ENCODE measurements around the gene MSH2. TPM values are rescaled to one million over a fixed set of nuclear protein-coding genes. Genes with fewer than 3 reads are reported as not detected.
A peak's percentile ranks its signal among the peaks of the same experiment; 100 is the strongest.
"Not testable (repeated sequence)": the region's sequence is repeated elsewhere in the genome, so short reads cannot be mapped to it uniquely, and the experiment has no call there.

MSH2 gene
- polyA plus RNA-seq, 1 donor: 28.7 TPM

DNA sequence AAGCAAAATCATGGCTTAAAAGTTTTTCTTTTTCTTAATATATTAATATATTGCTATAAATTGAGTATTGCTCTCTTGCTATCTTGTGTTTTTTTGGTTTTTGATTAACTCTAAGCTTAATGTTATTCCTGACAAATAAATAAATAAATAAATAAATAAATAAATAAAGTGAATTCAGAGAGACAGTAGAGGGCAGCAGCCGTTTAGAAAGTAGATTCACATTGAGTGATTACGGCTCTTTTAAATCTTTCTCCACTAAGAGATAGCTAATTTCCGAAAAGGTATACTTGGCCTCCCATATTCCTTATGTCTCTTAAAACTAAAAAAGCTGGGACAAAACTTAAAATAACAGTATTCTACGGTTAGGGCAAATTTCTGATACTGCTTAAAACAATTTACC is 34.3 kb downstream of the MSH2 start:
- Histone ChIP-seq H3K9me3 (ENCODE audit: control insufficient read depth, low read depth, low read length) (peaks cover 10% of the 10 kb centered on the region), H3K4me3 (ENCODE audit: low read length) (no peak overlapping the region), H3K36me3 (ENCODE audit: control insufficient read depth, insufficient read depth, low read length) (no peaks in the 10 kb centered on the region), H3K27ac (ENCODE audit: low read length) (no peak overlapping the region), H3K27me3 (ENCODE audit: control insufficient read depth, insufficient read depth, low read length) (no peaks in the 10 kb centered on the region), H3K4me1 (ENCODE audit: control insufficient read depth, insufficient read depth, low read length) (no peaks in the 10 kb centered on the region)
- DNase-seq: peak in 1 of 2 donors; percentile 0
- 60% methylated on average over 3 of the region's 4 CpGs for whole genome bisulfite sequencing (ENCODE audit: insufficient coverage, low lambda C conversion rate)

GRCh38 chr2:47438106-47438505 is 35.1 kb downstream of the MSH2 start:
- H3K9me3 ChIP-seq (ENCODE audit: control insufficient read depth, low read depth, low read length): peaks cover 10% of the 10 kb centered on the region
- no peak for DNase-seq
- no peaks in the 10 kb centered on the region for H3K4me1 ChIP-seq (ENCODE audit: control insufficient read depth, insufficient read depth, low read length)
- no peaks in the 10 kb centered on the region for H3K27me3 ChIP-seq (ENCODE audit: control insufficient read depth, insufficient read depth, low read length)
- H3K36me3 ChIP-seq (ENCODE audit: control insufficient read depth, insufficient read depth, low read length): no peaks in the 10 kb centered on the region
- 100% methylated on average over 1 of the region's 3 CpGs for WGBS (ENCODE audit: insufficient coverage, low lambda C conversion rate)
- no peak overlapping the region for H3K27ac ChIP-seq (ENCODE audit: low read length)
- H3K4me3 ChIP-seq (ENCODE audit: low read length): no peak overlapping the region

DNA sequence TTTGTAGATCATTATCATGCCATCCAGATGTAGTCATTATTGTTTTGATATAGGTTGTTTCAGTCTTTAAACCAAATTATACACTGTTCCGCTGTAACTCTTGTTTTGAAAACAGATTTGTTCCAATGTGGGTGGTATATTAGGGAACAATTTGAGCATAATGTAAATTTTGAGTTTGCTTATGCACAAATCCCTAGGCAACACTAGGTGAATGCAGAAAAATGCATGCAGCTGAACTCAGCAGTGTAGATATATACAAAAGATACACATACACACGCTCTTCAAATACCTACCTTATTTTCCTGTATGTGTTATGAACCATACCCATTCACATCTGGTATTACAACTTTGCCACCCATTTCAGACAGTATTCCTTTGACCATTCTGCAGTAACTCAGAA is 35.8 kb downstream of the MSH2 start:
- WGBS (ENCODE audit: insufficient coverage, low lambda C conversion rate): no CpG with 5 or more reads among the region's 2 CpGs
- peaks cover 8% of the 10 kb centered on the region for H3K9me3 ChIP-seq (ENCODE audit: control insufficient read depth, low read depth, low read length)

GRCh38 chr2:47451790-47452189 is 48.8 kb downstream of the MSH2 start:
- DNase-seq: no peak
- no peaks in the 10 kb centered on the region for H3K4me1 ChIP-seq (ENCODE audit: control insufficient read depth, insufficient read depth, low read length)
- H3K27ac ChIP-seq (ENCODE audit: low read length): no peak overlapping the region
- no peaks in the 10 kb centered on the region for H3K27me3 ChIP-seq (ENCODE audit: control insufficient read depth, insufficient read depth, low read length)
- H3K9me3 ChIP-seq (ENCODE audit: control insufficient read depth, low read depth, low read length): no peaks in the 10 kb centered on the region
- H3K36me3 ChIP-seq (ENCODE audit: control insufficient read depth, insufficient read depth, low read length): peaks cover 3% of the 10 kb centered on the region
- no peak overlapping the region for H3K4me3 ChIP-seq (ENCODE audit: low read length)

More for the DNA sequence above, 35.8 kb downstream of the MSH2 start:
- DNase-seq: no peak
- Histone ChIP-seq H3K4me3 (ENCODE audit: low read length) (no peak overlapping the region), H3K27ac (ENCODE audit: low read length) (no peak overlapping the region), H3K36me3 (ENCODE audit: control insufficient read depth, insufficient read depth, low read length) (peaks cover 3% of the 10 kb centered on the region), H3K4me1 (ENCODE audit: control insufficient read depth, insufficient read depth, low read length) (no peaks in the 10 kb centered on the region), H3K27me3 (ENCODE audit: control insufficient read depth, insufficient read depth, low read length) (no peaks in the 10 kb centered on the region)

DNA sequence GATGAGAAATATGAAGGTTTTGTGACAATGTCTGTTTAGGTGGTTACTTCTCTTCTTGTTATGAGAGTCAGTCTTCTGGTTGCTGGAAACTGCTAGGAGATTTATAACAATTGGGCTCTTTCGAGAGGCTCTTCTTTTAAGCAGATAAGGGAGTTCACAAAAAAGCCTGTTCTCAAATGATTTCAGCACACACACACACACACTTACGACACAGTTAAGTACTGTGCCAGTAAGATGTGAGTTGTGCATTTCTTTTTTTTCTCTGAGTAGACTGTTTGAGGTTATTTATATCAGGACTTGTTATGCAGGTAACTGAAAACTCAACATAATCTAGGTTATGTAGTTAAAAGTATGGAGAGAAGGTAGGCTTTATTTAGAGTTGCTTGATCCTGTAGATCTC is 49.8 kb downstream of the MSH2 start:
- peaks cover 7% of the 10 kb centered on the region for H3K36me3 ChIP-seq (ENCODE audit: control insufficient read depth, insufficient read depth, low read length)

DNA sequence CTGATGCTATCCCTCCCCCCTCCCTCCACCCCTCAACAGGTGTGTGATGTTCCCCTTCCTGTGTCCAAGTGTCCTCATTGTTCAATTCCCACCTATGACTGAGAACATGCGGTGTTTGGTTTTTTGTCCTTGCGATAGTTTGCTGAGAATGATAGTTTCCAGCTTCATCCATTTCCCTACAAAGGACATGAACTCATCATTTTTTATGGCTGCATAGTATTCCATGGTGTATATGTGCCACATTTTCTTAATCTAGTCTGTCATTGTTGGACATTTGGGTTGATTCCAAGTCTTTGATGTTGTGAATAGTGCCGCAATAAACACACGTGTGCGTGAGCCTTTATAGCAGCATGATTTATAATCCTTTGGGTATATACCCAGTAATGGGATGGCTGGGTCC is 51.9 kb downstream of the MSH2 start:
- not testable (repeated sequence) for H3K27me3 ChIP-seq (ENCODE audit: control insufficient read depth, insufficient read depth, low read length); H3K36me3 ChIP-seq (ENCODE audit: control insufficient read depth, insufficient read depth, low read length); H3K27ac ChIP-seq (ENCODE audit: low read length); H3K4me3 ChIP-seq (ENCODE audit: low read length); H3K9me3 ChIP-seq (ENCODE audit: control insufficient read depth, low read depth, low read length); DNase-seq; H3K4me1 ChIP-seq (ENCODE audit: control insufficient read depth, insufficient read depth, low read length)
- no CpG with 5 or more reads among the region's 5 CpGs for WGBS (ENCODE audit: insufficient coverage, low lambda C conversion rate)

More for the DNA sequence above, 49.8 kb downstream of the MSH2 start:
- no CpG with 5 or more reads among the region's 2 CpGs for WGBS (ENCODE audit: insufficient coverage, low lambda C conversion rate)
- H3K27ac ChIP-seq (ENCODE audit: low read length): no peak overlapping the region
- H3K27me3 ChIP-seq (ENCODE audit: control insufficient read depth, insufficient read depth, low read length): no peaks in the 10 kb centered on the region
- no peak overlapping the region for H3K4me3 ChIP-seq (ENCODE audit: low read length)
- H3K9me3 ChIP-seq (ENCODE audit: control insufficient read depth, low read depth, low read length): no peaks in the 10 kb centered on the region
- no peak for DNase-seq
- no peaks in the 10 kb centered on the region for H3K4me1 ChIP-seq (ENCODE audit: control insufficient read depth, insufficient read depth, low read length)

- no peak overlapping the region for H3K4me3 ChIP-seq (ENCODE audit: low read length)
- H3K36me3 ChIP-seq (ENCODE audit: control insufficient read depth, insufficient read depth, low read length): peaks cover 4% of the 10 kb centered on the region
- no peak overlapping the region for H3K27ac ChIP-seq (ENCODE audit: low read length)
- H3K27me3 ChIP-seq (ENCODE audit: control insufficient read depth, insufficient read depth, low read length): no peaks in the 10 kb centered on the region
- H3K9me3 ChIP-seq (ENCODE audit: control insufficient read depth, low read depth, low read length): no peaks in the 10 kb centered on the region
- WGBS (ENCODE audit: insufficient coverage, low lambda C conversion rate): 100% methylated on average over 1 of the region's 3 CpGs
- no peaks in the 10 kb centered on the region for H3K4me1 ChIP-seq (ENCODE audit: control insufficient read depth, insufficient read depth, low read length)
- DNase-seq: no peak
Observed at GRCh38 chr2:47455411-47455810, 52.5 kb downstream of the MSH2 start.

GRCh38 chr2:47456851-47457250 is 53.9 kb downstream of the MSH2 start:
- H3K36me3 ChIP-seq (ENCODE audit: control insufficient read depth, insufficient read depth, low read length): peaks cover 4% of the 10 kb centered on the region
- no CpG with 5 or more reads among the region's 3 CpGs for WGBS (ENCODE audit: insufficient coverage, low lambda C conversion rate)
- H3K4me3 ChIP-seq (ENCODE audit: low read length): no peak overlapping the region
- H3K4me1 ChIP-seq (ENCODE audit: control insufficient read depth, insufficient read depth, low read length): no peaks in the 10 kb centered on the region
- no peak overlapping the region for H3K27ac ChIP-seq (ENCODE audit: low read length)
- no peak for DNase-seq
- no peaks in the 10 kb centered on the region for H3K9me3 ChIP-seq (ENCODE audit: control insufficient read depth, low read depth, low read length)
- no peaks in the 10 kb centered on the region for H3K27me3 ChIP-seq (ENCODE audit: control insufficient read depth, insufficient read depth, low read length)

DNA sequence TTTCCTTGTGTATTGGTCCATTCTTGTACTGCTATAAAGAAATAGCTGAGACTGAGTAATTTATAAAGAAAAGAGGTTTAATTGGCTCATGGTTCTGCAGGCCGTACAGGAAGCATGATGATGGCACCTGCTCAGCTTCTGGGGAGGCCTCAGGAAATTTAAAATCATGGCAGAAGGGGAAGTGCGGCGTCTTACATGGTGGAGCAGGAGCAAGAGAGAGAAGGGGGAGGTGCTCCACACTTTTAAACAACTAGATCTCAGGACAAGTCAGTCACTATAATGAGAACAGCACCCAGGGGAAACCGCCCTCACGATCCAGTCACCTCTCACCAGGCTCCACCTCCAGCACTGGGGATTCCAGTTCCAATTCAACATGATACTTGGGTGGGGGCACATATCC is 54.3 kb downstream of the MSH2 start:
- H3K4me1 ChIP-seq (ENCODE audit: control insufficient read depth, insufficient read depth, low read length): no peaks in the 10 kb centered on the region

GRCh38 chr2:47459021-47459420 is 56.1 kb downstream of the MSH2 start:
- Histone ChIP-seq H3K4me1 (ENCODE audit: control insufficient read depth, insufficient read depth, low read length) (no peaks in the 10 kb centered on the region), H3K4me3 (ENCODE audit: low read length) (no peak overlapping the region), H3K9me3 (ENCODE audit: control insufficient read depth, low read depth, low read length) (no peaks in the 10 kb centered on the region), H3K27me3 (ENCODE audit: control insufficient read depth, insufficient read depth, low read length) (no peaks in the 10 kb centered on the region), H3K27ac (ENCODE audit: low read length) (no peak overlapping the region), H3K36me3 (ENCODE audit: control insufficient read depth, insufficient read depth, low read length) (peaks cover 12% of the 10 kb centered on the region)
- no peak for DNase-seq

More for the DNA sequence above, 54.3 kb downstream of the MSH2 start:
- WGBS (ENCODE audit: insufficient coverage, low lambda C conversion rate): 100% methylated on average over 2 of the region's 5 CpGs
- Histone ChIP-seq H3K27me3 (ENCODE audit: control insufficient read depth, insufficient read depth, low read length) (no peaks in the 10 kb centered on the region), H3K9me3 (ENCODE audit: control insufficient read depth, low read depth, low read length) (no peaks in the 10 kb centered on the region), H3K4me3 (ENCODE audit: low read length) (no peak overlapping the region), H3K27ac (ENCODE audit: low read length) (no peak overlapping the region), H3K36me3 (ENCODE audit: control insufficient read depth, insufficient read depth, low read length) (peaks cover 4% of the 10 kb centered on the region)
- DNase-seq: no peak

DNA sequence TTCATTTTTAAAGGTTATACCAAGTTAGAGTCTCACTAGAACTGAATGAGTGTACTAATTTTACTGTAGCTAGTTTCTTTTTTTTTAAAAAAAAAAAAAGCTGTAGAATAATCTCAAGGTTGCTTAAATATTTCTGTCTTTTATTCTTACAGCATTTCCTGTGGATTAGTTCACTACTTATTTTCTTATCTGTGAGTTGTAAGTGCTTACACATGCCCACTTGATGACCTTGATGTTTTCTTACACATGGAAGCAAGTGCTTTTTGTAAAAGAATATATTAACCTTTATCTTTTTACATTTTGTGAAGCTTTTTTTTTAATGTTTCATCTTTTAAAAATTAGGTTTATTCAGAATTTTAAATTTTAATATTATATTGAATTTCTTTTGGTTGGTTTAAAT is 57.8 kb downstream of the MSH2 start:
- H3K27me3 ChIP-seq (ENCODE audit: control insufficient read depth, insufficient read depth, low read length): no peaks in the 10 kb centered on the region
- no peak overlapping the region for H3K4me3 ChIP-seq (ENCODE audit: low read length)
- DNase-seq: no peak
- no peaks in the 10 kb centered on the region for H3K9me3 ChIP-seq (ENCODE audit: control insufficient read depth, low read depth, low read length)
- peaks cover 17% of the 10 kb centered on the region for H3K36me3 ChIP-seq (ENCODE audit: control insufficient read depth, insufficient read depth, low read length)
- H3K4me1 ChIP-seq (ENCODE audit: control insufficient read depth, insufficient read depth, low read length): no peaks in the 10 kb centered on the region
- no peak overlapping the region for H3K27ac ChIP-seq (ENCODE audit: low read length)

Measured in large intestine (tissue), 3 donors.